ENCODE measurements around the gene IL10RA. TPM values are rescaled to one million over a fixed set of nuclear protein-coding genes. Genes with fewer than 3 reads are reported as not detected.

The IL10RA gene
- total and polyA plus RNA-seq, 5 experiments from 2014 or later = 99.2 to 217 (median 185) TPM

GRCh38 chr11:118033443-118033842, 47.2 kb downstream of the IL10RA start:
- H3K27me3 Mint-ChIP-seq = no peaks in the 10 kb centered on the region
- DNase-seq (no peak), ATAC-seq (no peak)
- peaks cover 19 to 34% (median 32%) of the 10 kb centered on the region in 4 donors for H3K4me1 Mint-ChIP-seq
- peaks cover 0 to 2% (median 0%) of the 10 kb centered on the region in 9 donors for H3K9me3 Mint-ChIP-seq
- peak overlapping the region in 2 of 10 donors; percentile 11 to 19 for H3K27ac Mint-ChIP-seq
- POLR2A ChIA-PET = interaction anchor here (1.6 kb wide), 1 partner anchor 83 kb away, joined by 4 read pairs; no protein-coding TSS in a partner anchor
- H3K36me3 Mint-ChIP-seq = peaks cover 0 to 4% (median 0%) of the 10 kb centered on the region in 3 donors
- H3K4me3 Mint-ChIP-seq = no peak overlapping the region

GRCh38 chr11:118042141-118042540, 55.9 kb downstream of the IL10RA start:
- ATAC-seq (no peak), DNase-seq (no peak)
- Mint-ChIP-seq H3K4me1 (peaks cover 35 to 75% (median 64%) of the 10 kb centered on the region in 4 donors), H3K27me3 (no peaks in the 10 kb centered on the region), H3K36me3 (peaks cover 0 to 4% (median 0%) of the 10 kb centered on the region in 3 donors), H3K9me3 (peaks cover 0 to under 1% (median 0%) of the 10 kb centered on the region in 9 donors), H3K4me3 (peak overlapping the region in 5 of 10 donors; percentile 29 to 71 (median 42)), H3K27ac (peak overlapping the region in 9 of 10 donors; percentile 37 to 95 (median 73))
- POLR2A ChIA-PET = interaction anchor here (0.7 to 17.5 kb wide), 3 partner anchors 26 to 70 kb away, joined by 3 to 631 read pairs (median 4); partner anchors contain the start of gene IL10RA

- DNase-seq = peak in 3 of 10 donors; percentile 19 to 44 (median 31)
- H3K4me1 Mint-ChIP-seq = peaks cover 36 to 76% (median 70%) of the 10 kb centered on the region in 4 donors
- no peaks in the 10 kb centered on the region for H3K36me3 Mint-ChIP-seq
- no peaks in the 10 kb centered on the region for H3K9me3 Mint-ChIP-seq
- POLR2A ChIA-PET = interaction anchor here (17.5 kb wide), 1 partner anchor 45 kb away, joined by 631 read pairs; the partner anchor contains the start of gene IL10RA
- no peaks in the 10 kb centered on the region for H3K27me3 Mint-ChIP-seq
- ATAC-seq = no peak
- peak overlapping the region; percentile 37 to 95 (median 76) for H3K27ac Mint-ChIP-seq
- H3K4me3 Mint-ChIP-seq = peak overlapping the region in 9 of 10 donors; percentile 0 to 72 (median 42)
Measured at GRCh38 chr11:118042796-118043195, 56.6 kb downstream of the IL10RA start.

- peak overlapping the region; percentile 75 to 98 (median 92) for H3K27ac Mint-ChIP-seq
Measured at GRCh38 chr11:118045191-118045590, 59.0 kb downstream of the IL10RA start.

GRCh38 chr11:118046051-118046963, 60.1 kb downstream of the IL10RA start:
- POLR2A ChIA-PET = interaction anchor here (0.5 to 17.5 kb wide), 7 partner anchors 12 to 95 kb away, joined by 3 to 631 read pairs (median 8); partner anchors contain the start of gene IL10RA
- peaks cover 48 to 95% (median 88%) of the 10 kb centered on the region in 4 donors for H3K4me1 Mint-ChIP-seq
- H3K36me3 Mint-ChIP-seq = no peaks in the 10 kb centered on the region
- H3K9me3 Mint-ChIP-seq = no peaks in the 10 kb centered on the region
- H3K27ac Mint-ChIP-seq = peak overlapping the region; percentile 89 to 98 (median 94)
- peak in 8 of 10 donors; percentile 23 to 79 (median 58) for DNase-seq
- no peaks in the 10 kb centered on the region for H3K27me3 Mint-ChIP-seq
- H3K4me3 Mint-ChIP-seq = peak overlapping the region in 8 of 10 donors; percentile 25 to 67 (median 62)
- peak; percentile 86 to 93 for ATAC-seq

More at GRCh38 chr11:118045191-118045590, 59.0 kb downstream of the IL10RA start:
- no peaks in the 10 kb centered on the region for H3K27me3 Mint-ChIP-seq
- POLR2A ChIA-PET = interaction anchor here (0.7 to 17.5 kb wide), 9 partner anchors 10 to 94 kb away, joined by 3 to 631 read pairs (median 7); partner anchors contain the start of gene IL10RA
- ATAC-seq (no peak), DNase-seq (no peak)
- H3K9me3 Mint-ChIP-seq = no peaks in the 10 kb centered on the region
- H3K36me3 Mint-ChIP-seq = no peaks in the 10 kb centered on the region
- peaks cover 38 to 86% (median 80%) of the 10 kb centered on the region in 4 donors for H3K4me1 Mint-ChIP-seq
- peak overlapping the region in 6 of 10 donors; percentile 12 to 64 (median 38) for H3K4me3 Mint-ChIP-seq

- ATAC-seq (no peak), DNase-seq (no peak)
- peak overlapping the region; percentile 89 to 98 (median 94) for H3K27ac Mint-ChIP-seq
- no peaks in the 10 kb centered on the region for H3K27me3 Mint-ChIP-seq
- H3K36me3 Mint-ChIP-seq = no peaks in the 10 kb centered on the region
- peak overlapping the region in 7 of 10 donors; percentile 48 to 67 (median 64) for H3K4me3 Mint-ChIP-seq
- no peaks in the 10 kb centered on the region for H3K9me3 Mint-ChIP-seq
- peaks cover 49 to 93% (median 91%) of the 10 kb centered on the region in 4 donors for H3K4me1 Mint-ChIP-seq
- POLR2A ChIA-PET = interaction anchor here (0.6 to 17.5 kb wide), 10 partner anchors 20 to 95 kb away, joined by 3 to 631 read pairs (median 6); partner anchors contain the start of gene IL10RA
Measured at GRCh38 chr11:118046964-118047700, 60.9 kb downstream of the IL10RA start.

- H3K27ac Mint-ChIP-seq = peak overlapping the region in 8 of 10 donors; percentile 29 to 98 (median 80)
- POLR2A ChIA-PET = interaction anchor here (0.6 to 17.5 kb wide), 12 partner anchors 10 to 741 kb away, joined by 3 to 631 read pairs (median 5); partner anchors contain the start of gene IL10RA
- H3K36me3 Mint-ChIP-seq = no peaks in the 10 kb centered on the region
- peak overlapping the region in 4 of 10 donors; percentile 12 to 41 (median 17) for H3K4me3 Mint-ChIP-seq
- H3K9me3 Mint-ChIP-seq = no peaks in the 10 kb centered on the region
- no peaks in the 10 kb centered on the region for H3K27me3 Mint-ChIP-seq
- ATAC-seq (no peak), DNase-seq (no peak)
- peaks cover 48 to 93% (median 91%) of the 10 kb centered on the region in 4 donors for H3K4me1 Mint-ChIP-seq
Measured at GRCh38 chr11:118047749-118048148, 61.6 kb downstream of the IL10RA start.

- no peak for DNase-seq
- H3K4me3 Mint-ChIP-seq = peak overlapping the region in 6 of 10 donors; percentile 0 to 62 (median 48)
- no peak for ATAC-seq
- no peaks in the 10 kb centered on the region for H3K9me3 Mint-ChIP-seq
- H3K36me3 Mint-ChIP-seq = no peaks in the 10 kb centered on the region
- POLR2A ChIA-PET = interaction anchor here (0.6 to 17.5 kb wide), 11 partner anchors 11 to 843 kb away, joined by 3 to 631 read pairs (median 4); partner anchors contain the start of gene IL10RA
- H3K27me3 Mint-ChIP-seq = no peaks in the 10 kb centered on the region
- H3K4me1 Mint-ChIP-seq = peaks cover 49 to 92% (median 90%) of the 10 kb centered on the region in 4 donors
- peak overlapping the region; percentile 18 to 98 (median 73) for H3K27ac Mint-ChIP-seq
Measured at GRCh38 chr11:118048472-118049370, 62.5 kb downstream of the IL10RA start.

- H3K36me3 Mint-ChIP-seq = no peaks in the 10 kb centered on the region
- H3K9me3 Mint-ChIP-seq = no peaks in the 10 kb centered on the region
- POLR2A ChIA-PET = interaction anchor here (1.2 to 17.5 kb wide), 7 partner anchors 29 to 100 kb away, joined by 4 to 631 read pairs (median 31); partner anchors contain the start of gene IL10RA
- H3K27ac Mint-ChIP-seq = peak overlapping the region; percentile 63 to 100 (median 97)
- DNase-seq (no peak), ATAC-seq (no peak)
- peaks cover 47 to 82% (median 80%) of the 10 kb centered on the region in 4 donors for H3K4me1 Mint-ChIP-seq
- peak overlapping the region in 9 of 10 donors; percentile 7 to 94 (median 52) for H3K4me3 Mint-ChIP-seq
- H3K27me3 Mint-ChIP-seq = no peaks in the 10 kb centered on the region
Measured at GRCh38 chr11:118049771-118050170, 63.6 kb downstream of the IL10RA start.

- Mint-ChIP-seq H3K27ac (peak overlapping the region; percentile 90 to 100 (median 98)), H3K27me3 (no peaks in the 10 kb centered on the region), H3K9me3 (no peaks in the 10 kb centered on the region), H3K36me3 (no peaks in the 10 kb centered on the region), H3K4me3 (peak overlapping the region in 9 of 10 donors; percentile 24 to 94 (median 79)), H3K4me1 (peaks cover 43 to 76% (median 75%) of the 10 kb centered on the region in 4 donors)
- POLR2A ChIA-PET = interaction anchor here (1.2 to 17.5 kb wide), 9 partner anchors 13 to 236 kb away, joined by 3 to 631 read pairs (median 23); partner anchors contain the start of genes FXYD2 and IL10RA
- DNase-seq (no peak), ATAC-seq (no peak)
Measured at GRCh38 chr11:118050208-118050891, 64.2 kb downstream of the IL10RA start.

Measured in naive thymus-derived CD8-positive, alpha-beta T cell (primary cell).